Fibroblast of lung (primary cell): ENCODE data around the gene KCNJ10.

Experiments used
- CTCF ChIP-seq, 2 donors: IDR thresholded peaks in 1 of 2; conservative IDR thresholded peaks in 1 of 2; 1 replicate in 1 of 2; 2 replicates in 1 of 2; pipeline ENCODE4 v1.5.1; 2011 to 2012; ENCODE audit warnings: low read length in 2 of 2, control low read depth in 1 of 2, inconsistent platforms in 1 of 2, low read depth in 1 of 2, mild to moderate bottlenecking in 1 of 2
- EZH2 ChIP-seq: IDR thresholded peaks from 2 replicates; pipeline ENCODE4 v1.5.1; 2012; ENCODE audit warnings: low read length, control low read depth, mild to moderate bottlenecking; ENCODE audit errors: missing control alignments

- no peak for TF ChIP-seq CTCF (conservative IDR thresholded peaks at IDR 0.05 in 1 of 2, IDR thresholded peaks at IDR 0.05 in 1 of 2; ENCODE audit: low read depth in 1 of 2, low read length in 2 of 2)
- no peak for TF ChIP-seq EZH2
These were observed at the start of gene KCNJ10 for GRCh38 chr1:160069460-160070231.
